HG02938 (cell line): Measurements from ENCODE around the gene HOTAIR.

Experiments used
- ATAC-seq: cut with Tn5 transposase; IDR thresholded peaks from one replicate; pipeline ENCODE4 v1.9.1; 2021; ENCODE audit warnings: mild to moderate bottlenecking, moderate library complexity; ENCODE audit not compliant: unreplicated experiment

HOTAIR gene

GRCh38 chr12:54000116-54001114, 25.7 kb upstream of the HOTAIR start, which contains the start of gene HOXC9:
TSS of gene HOXC9 (plus strand) at chr12:54000161. CDS start at chr12:54000189, 28 bp downstream.
- ATAC-seq, result no peak

GRCh38 chr12:53999559-54000115, 24.9 kb upstream of the HOTAIR start:
- ATAC-seq, result no peak

- no peak for ATAC-seq
Observed at GRCh38 chr12:53998900-53999236, 24.1 kb upstream of the HOTAIR start.

- ATAC-seq, result no peak
Observed at GRCh38 chr12:53998110-53998899, 23.6 kb upstream of the HOTAIR start.

GRCh38 chr12:53997204-53998109, 22.7 kb upstream of the HOTAIR start:
- ATAC-seq, result no peak

GRCh38 chr12:53996240-53997203, 21.8 kb upstream of the HOTAIR start:
- ATAC-seq, result no peak

GRCh38 chr12:53995378-53996239, 20.9 kb upstream of the HOTAIR start:
- ATAC-seq, result no peak

- ATAC-seq, result no peak
Observed at GRCh38 chr12:53995002-53995377, 20.2 kb upstream of the HOTAIR start.

- no peak for ATAC-seq
Observed at GRCh38 chr12:53994264-53995001, 19.7 kb upstream of the HOTAIR start.

GRCh38 chr12:53994009-53994263, 19.2 kb upstream of the HOTAIR start:
- no peak for ATAC-seq

- ATAC-seq, result no peak
Observed at GRCh38 chr12:53993162-53994008, 18.6 kb upstream of the HOTAIR start.

- no peak for ATAC-seq
Observed at GRCh38 chr12:53992377-53992889, 17.7 kb upstream of the HOTAIR start.

GRCh38 chr12:53991077-53991460, 16.3 kb upstream of the HOTAIR start:
- ATAC-seq, result no peak

GRCh38 chr12:53990311-53991076, 15.7 kb upstream of the HOTAIR start:
- ATAC-seq, result no peak

GRCh38 chr12:53989227-53990113, 14.7 kb upstream of the HOTAIR start:
- no peak for ATAC-seq
